ENCODE measurements around the gene THOP1.
"Not testable (repeated sequence)": the region's sequence is repeated elsewhere in the genome, so short reads cannot be mapped to it uniquely, and the experiment has no call there.

Gene THOP1

GRCh38 chr19:2812414-2813234, 27.3 kb downstream of the THOP1 start:
- Histone ChIP-seq H3K4me1 (ENCODE audit: control insufficient read depth, insufficient read depth, low read length) (no peaks in the 10 kb centered on the region), H3K9ac (ENCODE audit: low read length) (no peak overlapping the region), H3K27ac (ENCODE audit: low read depth, low read length) (no peak overlapping the region), H3K36me3 (ENCODE audit: control insufficient read depth, insufficient read depth, low read length) (peaks cover 11% of the 10 kb centered on the region), H3K27me3 (ENCODE audit: control insufficient read depth, insufficient read depth, low read length) (no peaks in the 10 kb centered on the region), H3K4me3 (ENCODE audit: low read length) (no peak overlapping the region)

DNA sequence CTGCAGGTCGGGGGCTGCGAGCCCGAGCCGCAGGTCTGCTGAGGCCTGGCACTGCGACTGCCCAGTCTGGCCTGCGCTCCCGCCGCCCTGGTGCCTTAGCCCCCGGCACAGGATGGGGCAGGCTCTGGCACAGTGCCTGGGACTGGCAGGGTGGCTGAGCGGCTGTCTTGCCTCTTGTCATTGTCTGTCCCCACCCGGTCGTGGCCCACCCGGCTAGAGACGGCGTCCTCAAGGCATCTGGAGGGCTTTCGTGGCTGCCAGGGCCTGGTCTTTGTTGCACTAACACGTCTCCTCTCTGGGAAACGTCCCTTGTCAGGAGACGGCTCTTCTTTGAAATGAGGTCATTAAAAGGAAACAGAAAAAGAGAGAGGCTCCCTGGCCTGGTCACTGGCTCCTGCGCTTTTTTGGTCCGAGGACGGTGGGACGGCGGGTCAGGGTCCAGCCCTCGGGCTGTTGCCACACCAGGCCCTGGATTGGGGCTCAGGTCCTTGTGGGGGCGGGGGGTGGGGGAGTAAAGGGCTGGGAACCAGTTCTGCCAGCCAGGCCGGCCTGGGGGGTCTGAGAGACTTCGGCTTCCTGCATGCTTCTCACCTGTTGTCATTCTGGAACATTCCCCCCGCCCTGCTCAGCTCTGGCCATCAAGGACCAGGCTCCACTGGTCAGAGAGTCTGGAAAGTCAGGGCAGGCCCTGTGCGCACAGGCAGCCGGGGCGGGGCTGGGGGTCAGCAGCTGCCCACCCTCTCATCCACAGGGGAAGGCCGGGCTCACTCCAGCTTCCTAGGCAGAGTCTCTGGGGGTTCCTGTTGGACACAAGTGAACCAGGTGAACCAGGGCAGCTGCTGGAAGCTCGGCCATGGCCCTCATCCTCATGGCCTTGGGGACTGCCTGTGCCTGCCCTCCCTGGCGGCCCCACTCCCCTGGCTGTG, 28.2 kb downstream of the THOP1 start:
- no peak overlapping the region for H3K4me3 ChIP-seq (ENCODE audit: low read length)
- H3K27me3 ChIP-seq (ENCODE audit: control insufficient read depth, insufficient read depth, low read length) = no peaks in the 10 kb centered on the region
- H3K27ac ChIP-seq (ENCODE audit: low read depth, low read length) = no peak overlapping the region
- H3K4me1 ChIP-seq (ENCODE audit: control insufficient read depth, insufficient read depth, low read length) = no peaks in the 10 kb centered on the region
- peaks cover 8% of the 10 kb centered on the region for H3K36me3 ChIP-seq (ENCODE audit: control insufficient read depth, insufficient read depth, low read length)
- no peak overlapping the region for H3K9ac ChIP-seq (ENCODE audit: low read length)

GRCh38 chr19:2814426-2814825, 29.1 kb downstream of the THOP1 start:
- Histone ChIP-seq H3K36me3 (ENCODE audit: control insufficient read depth, insufficient read depth, low read length) (peaks cover 2% of the 10 kb centered on the region), H3K27me3 (ENCODE audit: control insufficient read depth, insufficient read depth, low read length) (no peaks in the 10 kb centered on the region), H3K9ac (ENCODE audit: low read length) (no peak overlapping the region), H3K4me3 (ENCODE audit: low read length) (no peak overlapping the region), H3K27ac (ENCODE audit: low read depth, low read length) (no peak overlapping the region), H3K4me1 (ENCODE audit: control insufficient read depth, insufficient read depth, low read length) (no peaks in the 10 kb centered on the region)

- H3K27ac ChIP-seq (ENCODE audit: low read depth, low read length) = no peak overlapping the region
- no peak overlapping the region for H3K4me3 ChIP-seq (ENCODE audit: low read length)
- no peak overlapping the region for H3K9ac ChIP-seq (ENCODE audit: low read length)
- H3K36me3 ChIP-seq (ENCODE audit: control insufficient read depth, insufficient read depth, low read length) = no peaks in the 10 kb centered on the region
- no peaks in the 10 kb centered on the region for H3K4me1 ChIP-seq (ENCODE audit: control insufficient read depth, insufficient read depth, low read length)
- H3K27me3 ChIP-seq (ENCODE audit: control insufficient read depth, insufficient read depth, low read length) = no peaks in the 10 kb centered on the region
Measured at GRCh38 chr19:2815191-2815614, 29.9 kb downstream of the THOP1 start.

GRCh38 chr19:2815923-2816322, 30.6 kb downstream of the THOP1 start:
- Histone ChIP-seq H3K36me3 (ENCODE audit: control insufficient read depth, insufficient read depth, low read length) (no peaks in the 10 kb centered on the region), H3K27me3 (ENCODE audit: control insufficient read depth, insufficient read depth, low read length) (no peaks in the 10 kb centered on the region), H3K27ac (ENCODE audit: low read depth, low read length) (no peak overlapping the region), H3K4me1 (ENCODE audit: control insufficient read depth, insufficient read depth, low read length) (no peaks in the 10 kb centered on the region), H3K9ac (ENCODE audit: low read length) (no peak overlapping the region), H3K4me3 (ENCODE audit: low read length) (no peak overlapping the region)

DNA sequence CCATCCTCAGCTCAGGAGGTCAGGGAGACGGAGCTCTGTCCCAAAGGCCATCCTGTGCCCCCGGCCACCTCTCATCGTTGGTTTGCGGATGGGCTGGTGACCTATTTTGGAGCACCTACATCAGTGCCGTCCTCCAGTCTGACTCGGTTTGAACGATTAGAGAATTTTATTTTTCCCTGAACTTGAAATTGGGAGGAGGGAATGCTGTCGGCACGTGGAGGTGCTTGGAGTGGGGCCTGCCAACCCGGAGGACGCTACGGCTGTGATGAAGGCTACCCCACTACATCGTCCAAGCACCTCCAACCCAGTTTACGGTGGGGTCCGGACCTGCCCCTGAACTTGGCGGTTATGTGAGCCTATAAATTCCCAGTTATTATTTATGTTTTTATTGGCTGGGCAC, 31.3 kb downstream of the THOP1 start:
- Histone ChIP-seq H3K4me3 (ENCODE audit: low read length) (no peak overlapping the region), H3K9ac (ENCODE audit: low read length) (no peak overlapping the region), H3K27me3 (ENCODE audit: control insufficient read depth, insufficient read depth, low read length) (no peaks in the 10 kb centered on the region), H3K27ac (ENCODE audit: low read depth, low read length) (no peak overlapping the region), H3K4me1 (ENCODE audit: control insufficient read depth, insufficient read depth, low read length) (no peaks in the 10 kb centered on the region), H3K36me3 (ENCODE audit: control insufficient read depth, insufficient read depth, low read length) (no peaks in the 10 kb centered on the region)

DNA sequence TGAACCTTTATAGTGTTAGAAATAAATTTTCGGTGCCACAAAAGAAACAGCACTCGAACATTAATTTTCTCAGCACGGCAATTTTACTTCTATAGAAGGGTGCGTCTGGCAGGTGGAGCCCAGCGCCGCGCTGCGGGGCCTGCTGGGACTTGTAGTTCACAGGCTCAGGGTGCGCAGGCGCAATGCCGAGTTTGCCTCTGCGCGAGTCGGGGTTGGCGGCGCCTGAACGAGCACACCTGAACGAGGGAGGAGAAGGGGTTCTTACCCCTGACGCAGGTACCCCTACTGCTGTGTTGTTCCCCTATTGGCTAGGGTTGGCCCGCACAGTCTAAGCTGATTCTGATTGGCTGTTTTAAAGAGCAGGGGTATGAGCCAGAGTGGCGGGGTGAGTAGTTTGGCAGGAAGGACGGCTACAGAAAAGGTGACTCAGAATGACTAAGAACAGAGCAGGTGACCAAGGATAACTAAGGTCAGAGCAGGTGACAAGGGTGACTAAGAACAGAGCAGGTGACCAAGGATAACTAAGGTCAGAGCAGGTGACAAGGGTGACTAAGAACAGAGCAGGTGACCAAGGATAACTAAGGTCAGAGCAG, 32.0 kb downstream of the THOP1 start:
- not testable (repeated sequence) for H3K27ac ChIP-seq (ENCODE audit: low read depth, low read length)

DNA sequence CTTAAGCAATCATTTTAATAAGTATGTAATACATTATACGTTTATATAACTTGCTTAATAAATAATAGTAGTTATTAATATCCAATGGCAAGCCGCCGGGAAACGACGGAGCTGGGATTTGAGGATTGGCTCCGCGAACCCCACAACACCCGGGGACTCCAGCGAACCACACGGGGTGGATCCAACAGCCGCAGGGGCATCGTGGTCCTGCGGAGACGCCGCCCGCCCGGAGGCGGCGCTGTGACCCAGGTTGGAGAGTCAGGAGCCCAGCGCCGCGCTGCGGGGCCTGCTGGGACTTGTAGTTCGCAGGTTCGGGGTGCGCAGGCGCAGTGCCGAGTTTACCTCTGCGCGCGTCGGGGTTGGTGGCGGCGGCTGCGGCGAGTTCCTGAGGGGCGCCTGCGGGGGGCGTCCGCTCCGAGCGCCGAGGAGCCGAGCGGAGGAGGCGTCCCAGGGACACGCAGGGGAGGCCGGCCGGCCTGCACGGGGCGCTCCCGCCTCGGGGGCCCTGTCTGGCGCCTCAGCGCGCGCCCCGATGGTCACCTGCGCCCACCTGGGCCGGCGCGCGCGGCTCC, 34.3 kb downstream of the THOP1 start, which contains the start of gene ZNF554:
Gene ZNF554, plus strand, starts transcription at position 329 of the 572 bp plus-strand sequence. Its CDS starts 204 bp downstream, at position 533.
- H3K4me1 ChIP-seq (ENCODE audit: control insufficient read depth, insufficient read depth, low read length) = no peaks in the 10 kb centered on the region
- no peaks in the 10 kb centered on the region for H3K27me3 ChIP-seq (ENCODE audit: control insufficient read depth, insufficient read depth, low read length)
- H3K36me3 ChIP-seq (ENCODE audit: control insufficient read depth, insufficient read depth, low read length) = no peaks in the 10 kb centered on the region
- H3K4me3 ChIP-seq (ENCODE audit: low read length) = peak within 1 kb of the TSS; percentile 75
- peak within 1 kb of the TSS; percentile 14 for H3K27ac ChIP-seq (ENCODE audit: low read depth, low read length)
- peak within 1 kb of the TSS; percentile 62 for H3K9ac ChIP-seq (ENCODE audit: low read length)

More for the DNA sequence above, 32.0 kb downstream of the THOP1 start:
- not testable (repeated sequence) for H3K27me3 ChIP-seq (ENCODE audit: control insufficient read depth, insufficient read depth, low read length); H3K4me1 ChIP-seq (ENCODE audit: control insufficient read depth, insufficient read depth, low read length); H3K36me3 ChIP-seq (ENCODE audit: control insufficient read depth, insufficient read depth, low read length); H3K9ac ChIP-seq (ENCODE audit: low read length); H3K4me3 ChIP-seq (ENCODE audit: low read length)

DNA sequence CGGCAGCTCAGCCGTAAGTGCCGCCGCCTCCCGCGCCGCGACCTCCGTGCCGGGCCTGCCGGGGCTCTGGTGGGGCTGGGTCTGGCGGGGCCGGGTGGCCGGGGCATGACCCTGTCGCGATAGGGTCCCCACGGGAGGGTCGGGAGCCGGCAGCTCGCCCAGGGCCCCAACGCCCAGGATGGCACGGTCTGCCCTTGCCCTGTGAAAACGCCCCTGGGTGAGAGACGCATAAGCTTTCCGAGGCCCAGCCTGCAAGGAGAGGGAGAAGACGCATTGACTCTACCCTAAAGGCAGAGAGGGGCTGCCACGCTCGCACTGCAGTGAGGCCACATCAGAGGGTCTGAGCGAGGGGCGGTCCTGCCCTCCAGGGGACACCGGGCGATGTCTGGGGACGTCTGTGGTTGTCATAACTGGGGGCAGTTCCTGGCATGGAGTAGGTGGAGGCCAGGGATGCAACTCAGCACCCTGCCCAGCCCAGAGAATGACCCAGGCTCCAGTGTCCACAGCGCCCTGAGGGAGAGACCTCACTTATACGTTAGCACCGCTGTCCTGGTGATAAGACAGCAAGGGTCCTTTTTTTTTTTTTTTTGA, 34.9 kb downstream of the THOP1 start:
- peak overlapping the region; percentile 75 for H3K4me3 ChIP-seq (ENCODE audit: low read length)
- H3K27me3 ChIP-seq (ENCODE audit: control insufficient read depth, insufficient read depth, low read length) = no peaks in the 10 kb centered on the region
- no peak overlapping the region for H3K27ac ChIP-seq (ENCODE audit: low read depth, low read length)
- no peaks in the 10 kb centered on the region for H3K4me1 ChIP-seq (ENCODE audit: control insufficient read depth, insufficient read depth, low read length)
- no peak overlapping the region for H3K9ac ChIP-seq (ENCODE audit: low read length)
- H3K36me3 ChIP-seq (ENCODE audit: control insufficient read depth, insufficient read depth, low read length) = no peaks in the 10 kb centered on the region

DNA sequence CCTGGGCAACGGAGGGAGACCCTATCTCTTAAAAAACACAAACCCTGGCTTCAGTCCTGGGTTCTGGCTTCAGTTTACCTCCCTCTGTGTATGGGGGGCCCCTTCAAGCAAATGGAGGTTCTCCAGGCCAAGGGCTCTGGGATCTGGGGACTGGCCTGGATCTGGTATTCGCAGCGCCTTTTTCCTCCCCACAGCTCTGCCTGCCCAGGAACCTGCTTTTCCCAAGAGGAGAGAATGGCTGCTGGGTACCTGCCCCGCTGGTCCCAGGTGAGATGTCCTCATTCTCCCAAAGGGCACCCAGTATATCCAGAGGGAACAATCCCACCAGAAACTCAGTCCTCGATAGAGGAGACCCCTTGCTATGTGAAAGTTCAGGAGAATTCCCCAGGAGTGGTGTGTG, 37.5 kb downstream of the THOP1 start:
- Histone ChIP-seq H3K9ac (ENCODE audit: low read length) (no peak overlapping the region), H3K27ac (ENCODE audit: low read depth, low read length) (no peak overlapping the region), H3K36me3 (ENCODE audit: control insufficient read depth, insufficient read depth, low read length) (no peaks in the 10 kb centered on the region), H3K4me3 (ENCODE audit: low read length) (no peak overlapping the region), H3K4me1 (ENCODE audit: control insufficient read depth, insufficient read depth, low read length) (no peaks in the 10 kb centered on the region), H3K27me3 (ENCODE audit: control insufficient read depth, insufficient read depth, low read length) (no peaks in the 10 kb centered on the region)

DNA sequence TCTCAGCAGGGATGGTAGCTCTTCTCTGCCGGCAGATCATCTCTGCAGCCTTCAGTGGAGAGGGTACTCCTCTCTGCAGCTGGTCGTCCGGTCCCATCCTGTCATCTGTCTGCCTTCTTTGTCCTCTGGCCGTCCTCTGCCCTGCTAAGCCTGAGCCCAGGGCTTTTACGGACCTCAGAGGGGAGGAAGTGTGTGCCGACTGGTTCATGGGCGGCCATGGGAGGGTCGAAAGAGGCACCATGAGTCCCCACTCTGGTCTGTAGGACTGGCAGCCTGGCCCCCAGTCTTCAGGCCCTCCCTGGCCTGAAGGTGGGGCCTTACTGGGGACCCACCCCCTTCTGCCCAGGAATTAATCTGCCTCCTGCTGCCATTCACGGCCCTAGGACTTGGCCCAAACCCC, 38.3 kb downstream of the THOP1 start:
- Histone ChIP-seq H3K27ac (ENCODE audit: low read depth, low read length) (no peak overlapping the region), H3K27me3 (ENCODE audit: control insufficient read depth, insufficient read depth, low read length) (no peaks in the 10 kb centered on the region), H3K36me3 (ENCODE audit: control insufficient read depth, insufficient read depth, low read length) (no peaks in the 10 kb centered on the region), H3K4me1 (ENCODE audit: control insufficient read depth, insufficient read depth, low read length) (no peaks in the 10 kb centered on the region), H3K4me3 (ENCODE audit: low read length) (no peak overlapping the region), H3K9ac (ENCODE audit: low read length) (no peak overlapping the region)

DNA sequence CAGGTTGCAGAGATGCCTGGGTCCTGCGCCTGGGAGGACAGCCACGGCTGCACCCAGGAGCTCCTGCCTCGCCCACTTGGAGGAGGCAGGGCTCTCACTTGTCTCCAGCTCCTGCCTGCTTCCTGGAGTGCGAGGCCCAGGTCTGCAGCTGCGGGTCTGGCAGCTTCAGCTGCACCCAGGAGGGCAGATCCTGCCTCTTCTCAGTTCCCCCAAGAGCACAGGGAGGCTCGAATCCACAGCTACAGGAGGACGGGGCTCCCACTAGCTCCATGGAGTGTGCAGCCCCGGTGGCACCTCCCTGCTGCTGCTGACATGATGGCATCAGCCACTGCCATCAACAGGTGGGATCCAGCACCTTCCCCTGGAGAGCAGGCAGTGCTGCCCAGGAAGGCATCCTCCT, 38.8 kb downstream of the THOP1 start:
- no peak overlapping the region for H3K27ac ChIP-seq (ENCODE audit: low read depth, low read length)
- no peaks in the 10 kb centered on the region for H3K36me3 ChIP-seq (ENCODE audit: control insufficient read depth, insufficient read depth, low read length)

More for the DNA sequence above, 38.8 kb downstream of the THOP1 start:
- Histone ChIP-seq H3K4me3 (ENCODE audit: low read length) (no peak overlapping the region), H3K9ac (ENCODE audit: low read length) (no peak overlapping the region), H3K27me3 (ENCODE audit: control insufficient read depth, insufficient read depth, low read length) (no peaks in the 10 kb centered on the region), H3K4me1 (ENCODE audit: control insufficient read depth, insufficient read depth, low read length) (no peaks in the 10 kb centered on the region)

All from rectal smooth muscle tissue (tissue), 1 donor.